Ovary (tissue), 3 donors: ENCODE results near the gene TXNDC17.

Experiments used
- EP300 ChIP-seq: sonication (generic); formaldehyde crosslinking; IDR thresholded peaks from one replicate; pipeline ENCODE4 v1.6.1; 2017; ENCODE audit warnings: antibody characterized with exemption
- POLR2A ChIP-seq: fragments of 450-650 bp; IDR thresholded peaks from one replicate; pipeline ENCODE4 v1.6.1; 2017; ENCODE audit warnings: antibody characterized with exemption, mild to moderate bottlenecking, moderate library complexity
- TF ChIP-seq, protein P1 (sequence below), 3 donors: fragments of 450-650 bp in 2 of 3; fragments of 200-600 bp in 1 of 3; IDR thresholded peaks; one replicate each; pipeline versions ENCODE4 v1.5.1 to v1.8.0; 2016 to 2022; ENCODE audit warnings: antibody characterized with exemption in 3 of 3, mild to moderate bottlenecking in 1 of 3
- donor health status: DM: no; HTN: no; CAD: no.

DNA sequence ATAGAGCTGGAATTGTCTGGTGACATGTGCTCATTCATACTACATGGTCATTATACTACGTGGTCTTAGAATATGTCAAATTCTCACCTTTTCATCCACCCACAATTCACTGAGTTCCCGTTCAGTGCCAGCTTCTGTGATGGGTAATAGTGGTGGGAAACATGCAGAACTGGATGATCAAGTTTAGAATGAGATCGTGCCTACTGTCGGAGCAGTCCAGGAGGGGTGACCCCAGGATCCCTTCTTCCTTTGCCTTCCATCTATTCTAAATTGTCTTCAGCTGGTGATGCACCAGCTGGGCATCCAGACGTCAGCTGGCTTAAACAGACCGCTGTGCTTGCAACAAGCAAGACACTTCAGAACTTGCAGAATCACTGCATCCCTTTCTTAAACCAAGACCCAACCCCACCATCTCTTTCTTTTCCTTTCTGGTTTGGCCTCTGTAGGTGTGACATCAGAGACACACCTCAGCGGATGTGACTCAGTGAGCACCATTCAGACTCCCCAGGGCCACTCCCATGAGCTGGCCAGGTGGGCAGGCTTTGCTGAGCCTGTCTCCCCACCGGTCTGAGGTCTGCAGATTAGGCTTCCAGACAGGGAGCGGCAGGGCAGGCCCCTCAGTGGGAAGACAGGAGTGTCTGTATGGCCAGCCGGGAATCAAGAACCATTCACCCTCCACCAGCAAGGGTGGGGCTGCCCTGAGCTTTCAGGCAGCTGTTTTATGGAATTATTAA is 28.8 kb downstream of the TXNDC17 start:
- TF ChIP-seq, protein P1, sequence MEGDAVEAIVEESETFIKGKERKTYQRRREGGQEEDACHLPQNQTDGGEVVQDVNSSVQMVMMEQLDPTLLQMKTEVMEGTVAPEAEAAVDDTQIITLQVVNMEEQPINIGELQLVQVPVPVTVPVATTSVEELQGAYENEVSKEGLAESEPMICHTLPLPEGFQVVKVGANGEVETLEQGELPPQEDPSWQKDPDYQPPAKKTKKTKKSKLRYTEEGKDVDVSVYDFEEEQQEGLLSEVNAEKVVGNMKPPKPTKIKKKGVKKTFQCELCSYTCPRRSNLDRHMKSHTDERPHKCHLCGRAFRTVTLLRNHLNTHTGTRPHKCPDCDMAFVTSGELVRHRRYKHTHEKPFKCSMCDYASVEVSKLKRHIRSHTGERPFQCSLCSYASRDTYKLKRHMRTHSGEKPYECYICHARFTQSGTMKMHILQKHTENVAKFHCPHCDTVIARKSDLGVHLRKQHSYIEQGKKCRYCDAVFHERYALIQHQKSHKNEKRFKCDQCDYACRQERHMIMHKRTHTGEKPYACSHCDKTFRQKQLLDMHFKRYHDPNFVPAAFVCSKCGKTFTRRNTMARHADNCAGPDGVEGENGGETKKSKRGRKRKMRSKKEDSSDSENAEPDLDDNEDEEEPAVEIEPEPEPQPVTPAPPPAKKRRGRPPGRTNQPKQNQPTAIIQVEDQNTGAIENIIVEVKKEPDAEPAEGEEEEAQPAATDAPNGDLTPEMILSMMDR (IDR thresholded peaks at IDR 0.05) = no peak
- no peak for TF ChIP-seq EP300
- no peak for TF ChIP-seq POLR2A
